ENCODE measurements around the gene CASP10. TPM values are rescaled to one million over a fixed set of nuclear protein-coding genes. Genes with fewer than 3 reads are reported as not detected.
"Not testable (repeated sequence)": the region's sequence is repeated elsewhere in the genome, so short reads cannot be mapped to it uniquely, and the experiment has no call there.

Gene CASP10
- total RNA-seq, 2 experiments from 2014 or later, result 18.3 to 22.6 TPM

DNA sequence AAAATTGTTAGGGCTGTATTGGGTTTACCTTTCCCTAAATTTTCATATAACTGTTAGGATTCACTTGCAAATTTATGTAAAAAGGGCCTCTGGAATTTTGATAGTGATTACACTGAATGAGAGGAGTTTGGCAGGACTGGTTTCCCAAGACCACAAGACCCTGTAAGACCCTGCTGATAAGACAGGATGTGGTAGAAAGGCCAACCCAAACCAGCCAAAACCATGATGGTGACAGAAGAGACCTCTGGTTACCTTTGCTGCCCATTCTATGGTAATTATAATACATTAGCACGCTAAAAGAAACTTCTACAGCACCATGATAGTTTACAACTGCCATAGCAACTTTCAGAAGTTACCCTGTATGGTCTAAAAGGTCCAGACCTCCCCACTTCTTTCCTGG lies 8.3 kb upstream of the CASP10 start:
- Mint-ChIP-seq H3K27me3 (no peaks in the 10 kb centered on the region), H3K36me3 (ENCODE audit: low read depth) (no peaks in the 10 kb centered on the region), H3K27ac (no peak overlapping the region), H3K4me3 (no peak overlapping the region), H3K4me1 (ENCODE audit: low read depth) (peaks cover 9% of the 10 kb centered on the region), H3K9me3 (peaks cover 3% of the 10 kb centered on the region)
- ChIA-PET CTCF (interaction anchor here (1.5 to 1.6 kb wide), 2 partner anchors 269 to 273 kb away, joined by 5 to 6 read pairs; no protein-coding TSS in a partner anchor), POLR2A (no interaction called here)
- DNase-seq (no peak), ATAC-seq (no peak)
- intact Hi-C loops (cut with micrococcal nuclease), result loop anchor here (5.0 kb wide), 1 partner anchor 102 kb away; the partner anchor contains the start of genes HYCC2 and NDUFB3
- no peak for TF ChIP-seq CTCF (IDR thresholded peaks at IDR 0.05)

DNA sequence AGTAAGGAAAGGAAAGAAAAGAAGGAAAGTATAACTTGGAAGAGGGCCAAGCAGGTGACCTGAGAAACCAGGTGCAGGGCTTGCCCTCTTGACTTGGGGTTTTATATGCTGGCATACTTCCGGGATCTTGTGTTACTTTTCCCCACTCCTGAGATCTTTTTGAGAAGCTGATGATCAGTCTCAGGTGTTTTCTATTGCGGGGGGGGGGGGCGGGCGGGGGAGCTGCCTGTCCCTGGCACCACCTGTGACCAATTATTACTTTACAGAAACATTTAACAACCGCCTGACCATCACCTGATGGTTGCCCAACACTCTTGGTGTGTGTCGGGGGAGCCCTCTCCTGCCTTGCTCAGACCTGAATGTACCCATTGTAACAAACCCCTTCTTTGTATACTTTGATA lies 6.9 kb upstream of the CASP10 start:
- ATAC-seq (no peak), DNase-seq (no peak)
- intact Hi-C loops (cut with micrococcal nuclease), result loop anchor here (5.0 kb wide), 1 partner anchor 104 kb away; the partner anchor contains the start of genes HYCC2 and NDUFB3
- POLR2A ChIA-PET, result no interaction called here
- Mint-ChIP-seq H3K9me3 (peaks cover 3% of the 10 kb centered on the region), H3K27me3 (no peaks in the 10 kb centered on the region), H3K4me3 (no peak overlapping the region), H3K4me1 (ENCODE audit: low read depth) (peaks cover 16% of the 10 kb centered on the region), H3K36me3 (ENCODE audit: low read depth) (no peaks in the 10 kb centered on the region), H3K27ac (no peak overlapping the region)
- no peak for TF ChIP-seq CTCF (IDR thresholded peaks at IDR 0.05)
- CTCF ChIA-PET, result interaction anchor here (1.3 to 2.2 kb wide), 8 partner anchors 13 to 275 kb away, joined by 3 to 8 read pairs (median 5); no protein-coding TSS in a partner anchor

- Mint-ChIP-seq H3K36me3 (ENCODE audit: low read depth) (peaks cover 4% of the 10 kb centered on the region), H3K4me3 (no peak overlapping the region), H3K9me3 (no peaks in the 10 kb centered on the region), H3K27me3 (no peaks in the 10 kb centered on the region), H3K4me1 (ENCODE audit: low read depth) (peaks cover 24% of the 10 kb centered on the region), H3K27ac (peak overlapping the region; percentile 9)
- POLR2A ChIA-PET, result interaction anchor here (0.5 kb wide), 1 partner anchor 316 kb away, joined by 3 read pairs; no protein-coding TSS in a partner anchor
- DNase-seq (no peak), ATAC-seq (peak; percentile 26)
- CTCF ChIA-PET, result interaction anchor here (1.3 to 2.3 kb wide), 2 partner anchors 53 to 274 kb away, joined by 3 to 15 read pairs; no protein-coding TSS in a partner anchor
- TF ChIP-seq CTCF (IDR thresholded peaks at IDR 0.05), result no peak
- intact Hi-C loops (cut with micrococcal nuclease), result no loop called here
These were observed 2.9 kb upstream of the CASP10 start for GRCh38 chr2:201180010-201180409.

- Mint-ChIP-seq H3K27ac (peak overlapping the region; percentile 99), H3K36me3 (ENCODE audit: low read depth) (peaks cover 29% of the 10 kb centered on the region), H3K9me3 (no peaks in the 10 kb centered on the region), H3K4me3 (peak overlapping the region; percentile 98), H3K4me1 (ENCODE audit: low read depth) (peaks cover 46% of the 10 kb centered on the region), H3K27me3 (no peaks in the 10 kb centered on the region)
- TF ChIP-seq CTCF (IDR thresholded peaks at IDR 0.05), result no peak
- DNase-seq (no peak), ATAC-seq (peak; percentile 3)
- intact Hi-C loops (cut with micrococcal nuclease), result loop anchor here (1.0 kb wide), 1 partner anchor 49 kb away; no protein-coding TSS in a partner anchor
- ChIA-PET CTCF (interaction anchor here (0.7 to 3.3 kb wide), 28 partner anchors 9 to 319 kb away, joined by 3 to 220 read pairs (median 6); partner anchors contain the start of genes CASP8 and ORC2), POLR2A (interaction anchor here (0.7 to 3.3 kb wide), 23 partner anchors 9 to 320 kb away, joined by 3 to 42 read pairs (median 4); partner anchors contain the start of genes CASP8, CLK1 and ORC2)
These were observed 405 bp downstream of the CASP10 start for GRCh38 chr2:201183365-201183727.

GRCh38 chr2:201183835-201184234 lies 894 bp downstream of the CASP10 start:
- CTCF ChIA-PET, result interaction anchor here (1.2 to 3.3 kb wide), 15 partner anchors 8 to 320 kb away, joined by 3 to 220 read pairs (median 13); partner anchors contain the start of gene ORC2
- peak overlapping the region; percentile 98 for H3K4me3 Mint-ChIP-seq
- DNase-seq (peak; percentile 35), ATAC-seq (peak; percentile 19)
- H3K27ac Mint-ChIP-seq, result peak overlapping the region; percentile 99
- not testable (repeated sequence) for H3K9me3 Mint-ChIP-seq, H3K27me3 Mint-ChIP-seq
- H3K36me3 Mint-ChIP-seq (ENCODE audit: low read depth), result peaks cover 33% of the 10 kb centered on the region
- POLR2A ChIA-PET, result interaction anchor here (0.7 to 3.3 kb wide), 12 partner anchors 11 to 320 kb away, joined by 3 to 42 read pairs (median 5); partner anchors contain the start of genes CLK1 and ORC2
- H3K4me1 Mint-ChIP-seq (ENCODE audit: low read depth), result peaks cover 48% of the 10 kb centered on the region
- intact Hi-C loops (cut with micrococcal nuclease), result loop anchor here (1.0 kb wide), 1 partner anchor 48 kb away; no protein-coding TSS in a partner anchor

GRCh38 chr2:201184248-201184647 lies 1.3 kb downstream of the CASP10 start:
- H3K36me3 Mint-ChIP-seq (ENCODE audit: low read depth), result peaks cover 35% of the 10 kb centered on the region
- ChIA-PET POLR2A (interaction anchor here (0.7 to 3.3 kb wide), 6 partner anchors 11 to 70 kb away, joined by 3 to 42 read pairs (median 6); no protein-coding TSS in a partner anchor), CTCF (interaction anchor here (2.1 to 3.3 kb wide), 4 partner anchors 11 to 49 kb away, joined by 20 to 220 read pairs (median 32); no protein-coding TSS in a partner anchor)
- intact Hi-C loops (cut with micrococcal nuclease); DNase-seq; H3K27me3 Mint-ChIP-seq; H3K9me3 Mint-ChIP-seq: not testable (repeated sequence)
- H3K4me3 Mint-ChIP-seq, result peak overlapping the region; percentile 98
- H3K4me1 Mint-ChIP-seq (ENCODE audit: low read depth), result peaks cover 48% of the 10 kb centered on the region
- H3K27ac Mint-ChIP-seq, result peak overlapping the region; percentile 99
- peak; percentile 4 for ATAC-seq
